NCI-H1048 (cell line): Measurements from ENCODE around the gene KDM4E.

Source experiments
- DNase-seq: peaks from one replicate; lab custom pipeline; 2025; lab: John Stamatoyannopoulos, UW

KDM4E gene

GRCh38 chr11:95050595-95051202, 25.6 kb downstream of the KDM4E start:
- DNase-seq = no peak

GRCh38 chr11:95054356-95054755, 29.3 kb downstream of the KDM4E start:
- DNase-seq = no peak

- DNase-seq = no peak
These were observed 30.3 kb downstream of the KDM4E start for GRCh38 chr11:95055283-95055897.

GRCh38 chr11:95057959-95058358, 32.9 kb downstream of the KDM4E start:
- no peak for DNase-seq

GRCh38 chr11:95058621-95059020, 33.6 kb downstream of the KDM4E start:
- no peak for DNase-seq

GRCh38 chr11:95059046-95059445, 34.0 kb downstream of the KDM4E start:
- no peak for DNase-seq

- no peak for DNase-seq
These were observed 40.3 kb downstream of the KDM4E start for GRCh38 chr11:95065336-95065735.

GRCh38 chr11:95066716-95067038, 41.6 kb downstream of the KDM4E start, which contains the start of gene SRSF8:
Gene SRSF8, plus strand, starts transcription at chr11:95066919. Its CDS starts 308 bp downstream, at chr11:95067227.
- no peak for DNase-seq

GRCh38 chr11:95067039-95067840, 42.2 kb downstream of the KDM4E start:
- peak; percentile 14 for DNase-seq

GRCh38 chr11:95067841-95068219, 42.8 kb downstream of the KDM4E start:
- no peak for DNase-seq

- DNase-seq = peak; percentile 28
These were observed 43.5 kb downstream of the KDM4E start for GRCh38 chr11:95068549-95068948.

GRCh38 chr11:95070471-95070870, 45.4 kb downstream of the KDM4E start:
- no peak for DNase-seq

- no peak for DNase-seq
These were observed 47.9 kb downstream of the KDM4E start for GRCh38 chr11:95072948-95073347.

- no peak for DNase-seq
These were observed 49.9 kb downstream of the KDM4E start for GRCh38 chr11:95074792-95075563.

- no peak for DNase-seq
These were observed 51.4 kb downstream of the KDM4E start for GRCh38 chr11:95076416-95076815.

- no peak for DNase-seq
These were observed 51.9 kb downstream of the KDM4E start for GRCh38 chr11:95076981-95077380.
